ENCODE measurements around the gene NDE1.

GRCh38 chr16:15741207-15741871 is 91.3 kb downstream of the NDE1 start:
- no peak for TF ChIP-seq CTCF (conservative IDR thresholded peaks at IDR 0.05 in 1 of 2, IDR thresholded peaks at IDR 0.05 in 1 of 2; ENCODE audit: low read depth in 1 of 2, low read length in 2 of 2)
- no peak for TF ChIP-seq EZH2 (IDR thresholded peaks at IDR 0.05; ENCODE audit: low read length, missing control alignments)

All from fibroblast of lung (primary cell).